Measurements from ENCODE around the gene PIK3AP1.

DNA sequence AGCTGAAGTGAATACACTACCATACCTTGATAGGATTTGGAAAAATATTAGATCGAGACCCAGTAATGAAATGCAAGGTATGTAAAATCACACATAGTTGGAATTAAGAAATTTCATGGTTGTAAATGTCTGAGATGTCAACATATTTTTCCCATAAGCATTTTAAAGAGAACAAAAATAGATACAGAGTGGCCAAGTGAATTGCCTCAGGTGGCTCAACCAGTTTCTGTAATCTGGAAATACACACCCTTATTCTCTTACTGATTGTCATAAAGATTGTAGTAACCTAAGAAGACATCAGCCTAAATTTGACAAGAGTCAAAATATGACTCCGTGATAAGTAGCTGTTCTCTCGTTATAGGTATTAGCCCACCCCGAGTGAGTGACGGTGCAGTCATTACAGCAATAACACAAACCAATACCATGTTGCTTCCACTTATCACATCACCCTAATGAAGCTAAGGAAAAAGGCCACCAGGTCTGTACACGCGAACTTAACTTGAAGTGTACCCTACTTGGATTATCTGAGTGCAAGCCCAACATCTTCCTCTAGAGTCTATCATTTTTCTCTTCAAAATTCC is 23.4 kb downstream of the PIK3AP1 start:
- TF ChIP-seq, protein P1, sequence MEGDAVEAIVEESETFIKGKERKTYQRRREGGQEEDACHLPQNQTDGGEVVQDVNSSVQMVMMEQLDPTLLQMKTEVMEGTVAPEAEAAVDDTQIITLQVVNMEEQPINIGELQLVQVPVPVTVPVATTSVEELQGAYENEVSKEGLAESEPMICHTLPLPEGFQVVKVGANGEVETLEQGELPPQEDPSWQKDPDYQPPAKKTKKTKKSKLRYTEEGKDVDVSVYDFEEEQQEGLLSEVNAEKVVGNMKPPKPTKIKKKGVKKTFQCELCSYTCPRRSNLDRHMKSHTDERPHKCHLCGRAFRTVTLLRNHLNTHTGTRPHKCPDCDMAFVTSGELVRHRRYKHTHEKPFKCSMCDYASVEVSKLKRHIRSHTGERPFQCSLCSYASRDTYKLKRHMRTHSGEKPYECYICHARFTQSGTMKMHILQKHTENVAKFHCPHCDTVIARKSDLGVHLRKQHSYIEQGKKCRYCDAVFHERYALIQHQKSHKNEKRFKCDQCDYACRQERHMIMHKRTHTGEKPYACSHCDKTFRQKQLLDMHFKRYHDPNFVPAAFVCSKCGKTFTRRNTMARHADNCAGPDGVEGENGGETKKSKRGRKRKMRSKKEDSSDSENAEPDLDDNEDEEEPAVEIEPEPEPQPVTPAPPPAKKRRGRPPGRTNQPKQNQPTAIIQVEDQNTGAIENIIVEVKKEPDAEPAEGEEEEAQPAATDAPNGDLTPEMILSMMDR (IDR thresholded peaks at IDR 0.05; ENCODE audit: insufficient read depth, low read length, poor library complexity, severe bottlenecking) = no peak
- TF ChIP-seq EZH2phosphoT487 (conservative IDR thresholded peaks at IDR 0.05; ENCODE audit: low read length) = no peak
